HG03469 (cell line): Measurements from ENCODE around the gene OPCML.

Experiments
- ATAC-seq: cut with Tn5 transposase; IDR thresholded peaks from one replicate; pipeline ENCODE4 v1.9.1; 2021; ENCODE audit warnings: mild to moderate bottlenecking, moderate library complexity, moderate number of reproducible peaks; ENCODE audit not compliant: unreplicated experiment

OPCML gene

GRCh38 chr11:133504906-133505305 lies 27.4 kb downstream of the OPCML start:
- no peak for ATAC-seq

- ATAC-seq = no peak
Observed at GRCh38 chr11:133503776-133504175, 28.5 kb downstream of the OPCML start.

GRCh38 chr11:133503236-133503635 lies 29.1 kb downstream of the OPCML start:
- no peak for ATAC-seq

- no peak for ATAC-seq
Observed at GRCh38 chr11:133501643-133502539, 30.4 kb downstream of the OPCML start.

GRCh38 chr11:133500936-133501335 lies 31.4 kb downstream of the OPCML start:
- no peak for ATAC-seq

GRCh38 chr11:133500435-133500834 lies 31.9 kb downstream of the OPCML start:
- no peak for ATAC-seq

- ATAC-seq = no peak
Observed at GRCh38 chr11:133498969-133499368, 33.3 kb downstream of the OPCML start.

GRCh38 chr11:133497477-133498140 lies 34.7 kb downstream of the OPCML start:
- ATAC-seq = no peak

GRCh38 chr11:133492895-133493294 lies 39.4 kb downstream of the OPCML start:
- ATAC-seq = no peak

- ATAC-seq = no peak
Observed at GRCh38 chr11:133491680-133492383, 40.5 kb downstream of the OPCML start.

- no peak for ATAC-seq
Observed at GRCh38 chr11:133480722-133481121, 51.6 kb downstream of the OPCML start.

- ATAC-seq = no peak
Observed at GRCh38 chr11:133479209-133479608, 53.1 kb downstream of the OPCML start.

GRCh38 chr11:133477251-133477625 lies 55.1 kb downstream of the OPCML start:
- no peak for ATAC-seq

GRCh38 chr11:133476570-133477250 lies 55.6 kb downstream of the OPCML start:
- no peak for ATAC-seq

- no peak for ATAC-seq
Observed at GRCh38 chr11:133474461-133474860, 57.8 kb downstream of the OPCML start.

GRCh38 chr11:133467686-133468085 lies 64.6 kb downstream of the OPCML start:
- no peak for ATAC-seq

GRCh38 chr11:133443206-133443747 lies 89.0 kb downstream of the OPCML start:
- no peak for ATAC-seq

- no peak for ATAC-seq
Observed at GRCh38 chr11:133441964-133442660, 90.2 kb downstream of the OPCML start.

GRCh38 chr11:133425992-133426391 lies 106.3 kb downstream of the OPCML start:
- ATAC-seq = no peak

GRCh38 chr11:133425245-133425644 lies 107.1 kb downstream of the OPCML start:
- ATAC-seq = no peak
